ENCODE measurements around the gene ANXA1.

ANXA1 gene

GRCh38 chr9:73210886-73211666 lies 59.4 kb downstream of the ANXA1 start:
- no peak for DNase-seq (ENCODE audit: low read depth)

- DNase-seq (ENCODE audit: low read depth), result no peak
These were observed 61.6 kb downstream of the ANXA1 start for GRCh38 chr9:73213300-73213699.

- no peak for DNase-seq (ENCODE audit: low read depth)
These were observed 63.6 kb downstream of the ANXA1 start for GRCh38 chr9:73215249-73215648.

- DNase-seq (ENCODE audit: low read depth), result no peak
These were observed 64.4 kb downstream of the ANXA1 start for GRCh38 chr9:73216100-73216499.
